Prostate gland (tissue), 2 donors: ENCODE results near the gene ASCC3.

Source experiments
- CTCF ChIP-seq, 4 experiments: fragments of 200-600 bp in 2 of 4; fragments of 450-650 bp in 2 of 4; sonication (generic) in 2 of 4; IDR thresholded peaks; 1 replicate in 3 of 4; 2 replicates in 1 of 4; pipeline ENCODE4 v1.5.1; 2016 to 2019; ENCODE audit warnings: antibody characterized with exemption in 4 of 4, mild to moderate bottlenecking in 2 of 4, moderate library complexity in 2 of 4
- POLR2A ChIP-seq: fragments of 450-650 bp; IDR thresholded peaks from one replicate; pipeline ENCODE4 v1.6.1; 2016; ENCODE audit warnings: antibody characterized with exemption, mild to moderate bottlenecking
- POLR2AphosphoS5 ChIP-seq: sonication (generic); formaldehyde crosslinking; IDR thresholded peaks from one replicate; pipeline ENCODE4 v1.6.1; 2017; ENCODE audit warnings: antibody characterized with exemption

- no peak for TF ChIP-seq CTCF (IDR thresholded peaks at IDR 0.05)
- TF ChIP-seq POLR2AphosphoS5, result no peak
- no peak for TF ChIP-seq POLR2A
These were observed 216.1 kb downstream of the ASCC3 start for GRCh38 chr6:100665041-100665380.
